Mucosa of stomach (tissue), 1 donor: Measurements from ENCODE around the gene ELOA.
A peak's percentile ranks its signal among the peaks of the same experiment; 100 is the strongest.
"Not testable (repeated sequence)": the region's sequence is repeated elsewhere in the genome, so short reads cannot be mapped to it uniquely, and the experiment has no call there.

ENCODE experiments used
- H3K27me3 ChIP-seq: one replicate; pipeline ENCODE4 v1.7.0; 2013; ENCODE audit warnings: mild to moderate bottlenecking, low read length; ENCODE audit not compliant: control insufficient read depth, insufficient read depth
- H3K36me3 ChIP-seq: one replicate; pipeline ENCODE4 v1.7.0; 2013; ENCODE audit warnings: low read length; ENCODE audit not compliant: control insufficient read depth, insufficient read depth
- H3K4me1 ChIP-seq: one replicate; pipeline ENCODE4 v1.7.0; 2013; ENCODE audit warnings: mild to moderate bottlenecking, low read length; ENCODE audit not compliant: control insufficient read depth, insufficient read depth
- H3K4me3 ChIP-seq: one replicate; pipeline ENCODE4 v1.7.0; 2013; ENCODE audit warnings: low read length
- H3K9ac ChIP-seq: one replicate; pipeline ENCODE4 v1.7.0; 2013; ENCODE audit warnings: mild to moderate bottlenecking, low read length, moderate library complexity
- H3K9me3 ChIP-seq: one replicate; pipeline ENCODE4 v1.7.0; 2013; ENCODE audit warnings: mild to moderate bottlenecking, low read length, moderate library complexity; ENCODE audit not compliant: control insufficient read depth
- donor health status: Pancreatic carcinoma.

Gene ELOA

DNA sequence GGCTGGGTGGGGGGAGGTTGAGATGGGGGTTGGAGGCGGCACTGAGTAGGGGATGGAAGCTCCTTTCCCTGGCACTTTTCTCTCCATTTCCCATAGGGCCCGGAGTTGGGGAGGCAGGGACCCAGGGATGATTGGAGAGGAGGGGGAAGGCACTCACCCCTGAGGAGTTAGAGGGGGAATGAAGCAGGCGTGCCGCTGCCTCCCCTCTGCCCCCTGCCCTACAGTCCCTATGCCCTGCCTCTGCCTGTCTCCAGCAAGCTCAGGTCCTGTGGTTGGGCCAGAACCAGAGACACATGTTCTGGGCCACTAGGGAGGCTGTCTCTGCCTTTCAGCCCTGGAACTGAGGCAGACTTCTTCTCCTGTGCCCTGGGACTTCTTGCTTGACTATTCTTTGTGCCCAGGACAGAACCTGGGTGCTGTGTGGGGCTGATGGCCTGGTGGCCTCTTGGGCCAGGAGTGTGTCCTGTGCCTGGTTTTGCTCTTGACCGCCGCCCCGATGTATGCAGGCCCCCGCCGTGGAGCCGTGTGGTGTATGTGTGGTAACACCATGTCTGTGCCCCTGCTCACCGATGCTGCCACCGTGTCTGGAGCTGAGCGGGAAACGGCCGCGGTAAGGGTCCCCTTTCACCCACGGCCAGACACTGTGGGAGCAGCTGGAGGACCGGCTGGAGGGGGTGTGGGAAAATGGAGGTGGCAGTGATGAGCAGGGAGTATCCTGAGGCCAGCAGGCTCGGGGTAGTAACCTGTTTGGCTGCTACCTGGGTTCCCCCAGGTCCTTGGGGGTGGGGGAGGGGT, 49.1 kb downstream of the ELOA start:
- peak overlapping the region; percentile 77 for H3K9ac ChIP-seq
- H3K9me3 ChIP-seq: no peaks in the 10 kb centered on the region
- no peaks in the 10 kb centered on the region for H3K27me3 ChIP-seq
- peaks cover 18% of the 10 kb centered on the region for H3K36me3 ChIP-seq
- H3K4me3 ChIP-seq: no peak overlapping the region
- H3K4me1 ChIP-seq: peaks cover 48% of the 10 kb centered on the region

DNA sequence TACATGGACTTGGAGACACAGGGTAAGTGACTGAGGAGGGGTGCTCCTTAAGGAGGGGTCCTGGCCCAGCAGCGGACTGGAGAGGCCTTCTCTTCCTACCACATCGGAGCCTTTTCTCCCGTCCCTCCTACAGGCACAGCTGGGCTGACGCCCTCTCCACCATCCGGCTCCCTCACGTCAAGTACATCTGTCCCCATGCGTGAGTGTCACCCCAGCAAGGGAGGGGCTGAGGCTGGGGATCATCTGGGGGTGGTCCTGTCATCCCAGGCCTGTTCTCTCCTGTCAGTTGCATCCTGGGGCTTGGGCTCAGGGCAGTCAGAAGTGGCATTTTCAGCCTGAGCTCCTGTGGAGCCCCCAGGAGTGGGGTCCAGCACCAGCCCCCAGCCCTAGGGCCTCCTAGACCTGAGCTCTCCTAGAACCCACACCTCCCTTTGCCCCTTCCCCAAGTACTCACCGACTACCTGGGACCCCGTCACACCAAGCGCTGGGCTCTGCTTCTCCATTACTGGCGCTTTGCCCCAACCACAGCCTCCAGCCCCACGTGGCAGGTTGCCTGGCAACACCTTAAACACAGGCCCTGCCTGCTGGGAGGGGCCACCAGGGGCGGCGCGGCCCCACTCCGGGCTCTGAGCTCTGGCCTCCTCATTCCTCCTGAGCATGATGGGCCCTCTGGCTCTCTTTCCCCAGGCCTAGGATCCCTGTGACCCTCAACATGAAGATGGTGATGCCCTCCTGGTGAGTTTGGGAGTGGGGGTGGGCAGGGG, 49.9 kb downstream of the ELOA start:
- peaks cover 57% of the 10 kb centered on the region for H3K4me1 ChIP-seq
- H3K9ac ChIP-seq: peak overlapping the region; percentile 48
- no peaks in the 10 kb centered on the region for H3K27me3 ChIP-seq
- H3K9me3 ChIP-seq: no peaks in the 10 kb centered on the region
- H3K4me3 ChIP-seq: no peak overlapping the region
- peaks cover 21% of the 10 kb centered on the region for H3K36me3 ChIP-seq

DNA sequence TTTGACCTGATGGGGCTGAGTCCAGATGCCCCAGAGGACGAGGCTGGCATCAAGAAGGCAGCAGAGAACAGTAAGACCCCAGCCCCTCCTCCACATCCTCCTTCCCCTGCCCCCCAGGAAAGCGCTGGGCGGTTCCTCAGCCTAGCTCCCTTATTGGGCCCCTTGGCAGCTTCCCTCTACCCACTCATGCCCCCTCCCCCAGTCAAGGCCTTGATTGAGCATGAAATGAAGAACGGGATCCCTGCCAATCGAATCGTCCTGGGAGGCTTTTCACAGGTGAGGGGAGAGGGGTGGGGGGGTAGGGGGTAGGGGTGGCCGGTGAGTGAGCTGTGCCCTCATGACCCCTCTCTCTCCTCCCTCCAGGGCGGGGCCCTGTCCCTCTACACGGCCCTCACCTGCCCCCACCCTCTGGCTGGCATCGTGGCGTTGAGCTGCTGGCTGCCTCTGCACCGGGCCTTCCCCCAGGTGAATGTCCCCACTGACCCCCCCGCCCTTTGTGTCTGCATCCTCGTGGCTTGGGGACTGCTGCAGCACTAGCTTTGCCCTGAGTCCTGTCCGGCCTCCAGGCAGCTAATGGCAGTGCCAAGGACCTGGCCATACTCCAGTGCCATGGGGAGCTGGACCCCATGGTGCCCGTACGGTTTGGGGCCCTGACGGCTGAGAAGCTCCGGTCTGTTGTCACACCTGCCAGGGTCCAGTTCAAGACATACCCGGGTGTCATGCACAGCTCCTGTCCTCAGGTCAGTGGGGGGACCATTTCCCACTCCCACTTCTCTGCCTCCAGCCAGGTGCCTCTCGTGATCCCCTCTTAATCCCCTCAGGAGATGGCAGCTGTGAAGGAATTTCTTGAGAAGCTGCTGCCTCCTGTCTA, 50.8 kb downstream of the ELOA start:
- Histone ChIP-seq H3K9me3 (no peaks in the 10 kb centered on the region), H3K27me3 (no peaks in the 10 kb centered on the region), H3K4me1 (peaks cover 66% of the 10 kb centered on the region), H3K36me3 (peaks cover 21% of the 10 kb centered on the region), H3K9ac (peak overlapping the region; percentile 48), H3K4me3 (no peak overlapping the region)

DNA sequence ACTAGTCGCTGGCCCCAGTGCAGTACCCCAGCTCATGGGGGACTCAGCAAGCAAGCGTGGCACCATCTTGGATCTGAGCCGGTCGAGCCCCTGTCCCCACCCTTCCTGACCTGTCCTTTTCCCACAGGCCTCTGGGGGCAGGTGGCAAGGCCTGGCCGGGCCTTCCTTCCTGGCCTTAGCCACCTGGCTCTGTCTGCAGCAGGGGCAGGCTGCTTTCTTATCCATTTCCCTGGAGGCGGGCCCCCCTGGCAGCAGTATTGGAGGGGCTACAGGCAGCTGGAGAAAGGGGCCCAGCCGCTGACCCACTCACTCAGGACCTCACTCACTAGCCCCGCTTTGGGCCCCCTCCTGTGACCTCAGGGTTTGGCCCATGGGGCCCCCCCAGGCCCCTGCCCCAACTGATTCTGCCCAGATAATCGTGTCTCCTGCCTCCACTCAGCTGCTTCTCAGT, 51.5 kb downstream of the ELOA start:
- H3K9me3 ChIP-seq, H3K27me3 ChIP-seq, H3K9ac ChIP-seq, H3K4me3 ChIP-seq: not testable (repeated sequence)
- peaks cover 21% of the 10 kb centered on the region for H3K36me3 ChIP-seq
- H3K4me1 ChIP-seq: peaks cover 68% of the 10 kb centered on the region

DNA sequence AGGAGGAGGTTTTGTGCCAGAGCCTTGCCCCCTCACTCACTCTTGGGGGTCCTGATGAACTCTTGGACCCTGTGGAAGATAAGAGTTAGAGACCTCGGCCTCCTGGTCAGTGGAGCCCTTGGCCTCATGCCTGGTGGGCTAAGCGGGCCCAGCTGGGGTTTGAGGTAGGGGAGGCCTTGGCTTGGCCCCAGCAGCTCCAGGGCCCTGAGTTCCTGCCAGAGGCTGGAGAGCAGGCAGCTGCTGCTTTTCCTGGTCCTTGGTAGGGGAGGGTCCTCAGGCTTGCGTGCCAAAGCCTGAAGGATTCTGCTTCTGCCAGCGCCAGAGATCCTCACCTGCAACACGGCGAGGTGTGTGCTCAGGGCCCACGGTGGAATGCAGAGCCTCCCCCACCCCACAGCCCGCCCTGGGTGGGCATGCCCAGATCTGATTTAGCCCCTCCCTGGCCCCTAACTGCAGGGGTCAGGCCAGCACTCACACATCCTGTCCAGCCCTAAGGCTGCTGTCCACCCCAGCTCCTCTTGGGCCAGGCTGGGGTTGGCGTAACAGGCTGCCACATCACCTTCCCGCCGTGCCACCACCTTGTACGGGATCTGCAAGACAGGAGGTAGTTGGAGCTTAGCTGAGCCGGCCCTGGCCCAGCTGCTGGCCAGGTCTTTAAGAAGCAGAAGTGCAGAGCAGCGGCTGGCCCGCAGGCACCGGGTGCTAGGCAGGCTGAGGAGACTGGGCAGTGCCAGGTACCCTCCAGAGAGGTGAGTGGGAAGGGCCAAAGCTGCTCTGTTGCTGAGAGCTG, 52.6 kb downstream of the ELOA start:
- peaks cover 21% of the 10 kb centered on the region for H3K36me3 ChIP-seq
- H3K4me1 ChIP-seq: peaks cover 61% of the 10 kb centered on the region
- H3K27me3 ChIP-seq: no peaks in the 10 kb centered on the region
- H3K9me3 ChIP-seq: no peaks in the 10 kb centered on the region
- H3K4me3 ChIP-seq: no peak overlapping the region
- H3K9ac ChIP-seq: no peak overlapping the region

- peak overlapping the region; percentile 88 for H3K9ac ChIP-seq
- H3K9me3 ChIP-seq: no peaks in the 10 kb centered on the region
- peaks cover 65% of the 10 kb centered on the region for H3K4me1 ChIP-seq
- H3K36me3 ChIP-seq: peaks cover 21% of the 10 kb centered on the region
- no peaks in the 10 kb centered on the region for H3K27me3 ChIP-seq
- no peak overlapping the region for H3K4me3 ChIP-seq
Observed at GRCh38 chr1:23796466-23797271, 53.4 kb downstream of the ELOA start.

DNA sequence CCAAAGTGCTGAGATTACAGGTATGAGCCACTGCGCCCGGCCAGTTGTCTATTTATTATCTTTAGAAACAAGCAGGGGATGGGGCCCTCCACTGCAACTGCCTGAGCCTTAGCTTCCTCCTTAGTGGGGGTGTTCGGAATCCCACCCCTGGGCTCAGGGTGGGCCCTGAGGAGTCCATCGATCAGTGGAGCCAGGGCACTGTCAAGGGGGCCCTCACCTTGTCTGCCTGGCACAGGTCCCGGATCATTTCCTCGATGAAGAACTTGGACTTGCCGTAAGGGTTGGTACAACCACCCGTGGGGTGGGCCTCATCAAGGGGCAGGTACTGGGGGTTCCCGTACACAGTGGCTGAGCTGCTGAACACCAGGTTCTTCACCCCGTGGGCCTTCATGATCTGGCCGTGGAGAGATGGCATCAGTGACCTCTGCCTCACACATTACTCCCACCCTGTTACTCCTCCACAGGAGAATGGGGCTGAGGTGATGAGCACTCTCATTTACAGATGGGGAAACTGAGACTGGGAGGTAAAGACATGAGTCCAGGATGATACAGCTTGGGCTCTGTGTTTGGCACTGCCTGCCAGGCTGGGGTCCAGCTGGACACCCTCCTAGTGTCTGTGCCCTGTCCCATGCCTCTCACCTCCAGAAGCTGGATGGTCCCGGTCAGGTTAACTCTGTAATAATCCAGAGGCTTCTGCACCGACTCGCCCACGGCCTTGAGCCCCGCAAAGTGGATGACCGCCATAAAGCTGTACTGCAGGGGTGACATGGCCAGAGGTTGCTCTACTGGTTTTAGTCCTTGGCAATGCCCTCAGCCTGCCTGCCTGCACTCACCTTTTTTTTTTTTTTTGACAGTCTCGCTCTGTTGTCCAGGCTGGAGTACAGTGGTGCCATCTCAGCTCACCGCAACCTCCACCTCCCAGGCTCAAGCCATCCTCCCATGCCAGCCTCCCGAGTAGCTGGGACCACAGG, 54.5 kb downstream of the ELOA start:
- H3K4me1 ChIP-seq: peaks cover 61% of the 10 kb centered on the region
- peak overlapping the region; percentile 88 for H3K9ac ChIP-seq
- H3K9me3 ChIP-seq: no peaks in the 10 kb centered on the region
- H3K36me3 ChIP-seq: peaks cover 21% of the 10 kb centered on the region
- no peaks in the 10 kb centered on the region for H3K27me3 ChIP-seq
- H3K4me3 ChIP-seq: peak overlapping the region; percentile 15

DNA sequence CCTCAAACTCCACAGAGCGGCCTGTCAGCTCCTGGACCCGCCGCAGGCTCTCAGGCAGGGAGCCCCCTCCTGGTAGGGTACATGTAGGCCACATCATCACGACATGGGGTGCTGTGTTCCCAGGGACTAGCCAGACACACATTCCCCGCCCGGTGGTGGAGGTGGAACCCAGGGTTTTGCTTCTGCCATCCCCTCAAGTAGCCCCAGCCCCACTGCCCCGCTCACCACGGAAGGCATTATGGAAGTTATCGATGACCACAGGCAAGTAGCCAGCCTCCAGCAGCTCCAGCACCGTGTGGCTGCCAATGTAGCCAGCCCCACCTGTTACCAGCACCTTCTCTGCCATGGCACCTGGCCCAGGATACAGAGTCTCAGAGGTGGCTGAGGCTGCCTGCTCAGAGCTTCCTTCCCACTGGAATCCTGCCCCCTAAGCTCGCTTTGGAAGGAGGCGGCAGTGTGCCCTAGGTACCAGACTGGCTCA, 55.4 kb downstream of the ELOA start:
- Histone ChIP-seq H3K9ac (peak overlapping the region; percentile 88), H3K4me1 (peaks cover 52% of the 10 kb centered on the region), H3K36me3 (peaks cover 23% of the 10 kb centered on the region), H3K9me3 (no peaks in the 10 kb centered on the region), H3K4me3 (peak overlapping the region; percentile 89), H3K27me3 (no peaks in the 10 kb centered on the region)

DNA sequence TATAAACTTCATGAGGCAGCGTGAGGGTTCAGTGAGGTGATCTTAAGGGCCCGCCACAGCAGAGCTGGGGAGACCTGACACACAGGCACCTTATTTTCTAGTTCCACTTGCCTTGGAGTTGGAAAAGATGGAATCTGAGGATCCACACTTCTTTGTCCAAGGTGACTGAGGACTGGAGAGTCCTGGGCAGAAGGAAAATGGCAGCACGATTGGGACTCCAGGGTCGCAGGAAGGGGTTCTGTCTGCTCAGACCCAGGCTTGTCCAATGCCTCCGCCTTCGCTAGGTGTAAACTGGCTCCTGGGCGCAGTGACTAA, 55.9 kb downstream of the ELOA start:
- no peaks in the 10 kb centered on the region for H3K9me3 ChIP-seq
- H3K36me3 ChIP-seq: peaks cover 24% of the 10 kb centered on the region
- H3K27me3 ChIP-seq: no peaks in the 10 kb centered on the region
- H3K4me3 ChIP-seq: peak overlapping the region; percentile 89
- peaks cover 50% of the 10 kb centered on the region for H3K4me1 ChIP-seq
- H3K9ac ChIP-seq: peak overlapping the region; percentile 88
